Endometrial microvascular endothelial cells (primary cell): Measurements from ENCODE around the gene ALX1. TPM values are rescaled to one million over a fixed set of nuclear protein-coding genes. Genes with fewer than 3 reads are reported as not detected.
"Not testable (repeated sequence)": the region's sequence is repeated elsewhere in the genome, so short reads cannot be mapped to it uniquely, and the experiment has no call there.

Experiments
- in situ Hi-C: cut with HindIII; loops from 2 replicates; pipeline ENCODE4 v1.10.0; 2017; ENCODE audit warnings: low sequenced_read_pairs, low pct_unique_long_range_greater_than_20kb; ENCODE audit errors: inconsistent ontology term
- total RNA-seq: library from RNA; depleted of rRNA; stranded (reverse); fragments of >200 nt; gene quantifications from one replicate; pipeline ENCODE4 v1.2.3, GENCODE V29; 2015; ENCODE audit errors: inconsistent ontology term

ALX1 gene
- total RNA-seq, 1 donor from 2014 or later, result not detected

GRCh38 chr12:85283560-85283959 lies 3.5 kb downstream of the ALX1 start:
- in situ Hi-C loops, result no loop called here

GRCh38 chr12:85296362-85296761 lies 16.3 kb downstream of the ALX1 start:
- in situ Hi-C loops, result no loop called here

GRCh38 chr12:85299053-85299452 lies 19.0 kb downstream of the ALX1 start:
- in situ Hi-C loops, result no loop called here

GRCh38 chr12:85301051-85301450 lies 21.0 kb downstream of the ALX1 start:
- in situ Hi-C loops, result no loop called here

GRCh38 chr12:85308374-85308773 lies 28.4 kb downstream of the ALX1 start:
- in situ Hi-C loops, result no loop called here

GRCh38 chr12:85309125-85309566 lies 29.1 kb downstream of the ALX1 start:
- in situ Hi-C loops, result no loop called here

GRCh38 chr12:85310025-85310424 lies 30.0 kb downstream of the ALX1 start:
- in situ Hi-C loops, result no loop called here

GRCh38 chr12:85310456-85311076 lies 30.5 kb downstream of the ALX1 start:
- in situ Hi-C loops, result no loop called here

GRCh38 chr12:85317866-85318636 lies 38.0 kb downstream of the ALX1 start:
- in situ Hi-C loops, result not testable (repeated sequence)

- in situ Hi-C loops, result no loop called here
These were observed 42.7 kb downstream of the ALX1 start for GRCh38 chr12:85322715-85323114.

GRCh38 chr12:85325442-85325841 lies 45.4 kb downstream of the ALX1 start:
- in situ Hi-C loops, result no loop called here

- in situ Hi-C loops, result no loop called here
These were observed 49.9 kb downstream of the ALX1 start for GRCh38 chr12:85329913-85330312.

GRCh38 chr12:85348779-85349178 lies 68.8 kb downstream of the ALX1 start:
- in situ Hi-C loops, result no loop called here

- in situ Hi-C loops, result no loop called here
These were observed 70.3 kb downstream of the ALX1 start for GRCh38 chr12:85350356-85350755.

Other genes starting within 250 kb of the ALX1 start
- gene TSPAN19, start 243.9 kb upstream of the ALX1 start, total RNA-seq, result not detected
- gene LRRIQ1, start 243.9 kb upstream of the ALX1 start, total RNA-seq, result not detected